ENCODE measurements around the gene LRRC10B. TPM values are rescaled to one million over a fixed set of nuclear protein-coding genes. Genes with fewer than 3 reads are reported as not detected.

LRRC10B gene
- total RNA-seq, 1 experiment from 2014 or later, result 0.39 TPM

DNA sequence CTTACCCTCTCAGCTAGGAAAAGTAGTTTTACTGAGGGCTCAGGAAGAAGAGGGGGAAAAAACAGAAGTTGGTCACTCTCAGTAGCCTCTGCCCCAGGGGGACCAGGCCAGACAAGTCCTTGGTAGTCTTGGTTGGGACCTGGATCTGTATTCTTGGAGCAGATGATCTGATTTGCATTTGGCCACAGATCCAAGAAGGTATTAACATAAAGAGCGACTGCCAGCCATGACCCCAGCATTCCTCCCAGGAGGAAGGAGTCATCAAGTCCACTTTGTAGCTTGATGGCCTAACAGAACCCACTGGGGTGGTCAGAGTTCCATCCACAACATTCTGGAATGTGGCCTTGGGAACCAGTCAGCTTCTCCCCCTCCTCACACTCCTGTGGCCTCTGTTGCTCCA lies 6.0 kb upstream of the LRRC10B start:
- Histone ChIP-seq H4K8ac (replicated peaks; ENCODE audit: insufficient read length, low read depth, low read length) (no peak overlapping the region), H3K9me3 (ENCODE audit: control insufficient read depth, low read depth, low read length) (no peaks in the 10 kb centered on the region), H3K56ac (ENCODE audit: insufficient read length, low read depth, low read length) (no peak overlapping the region), H2AFZ (ENCODE audit: low read length) (no peak overlapping the region), H3K27me3 (ENCODE audit: insufficient read depth, low read length) (peaks cover 4% of the 10 kb centered on the region; the same call in 1 of the 2 replicates), H3K27ac (ENCODE audit: insufficient read length, low read depth, low read length) (no peak overlapping the region), H3K9ac (ENCODE audit: extremely low read depth, insufficient read length, low read length) (no peak overlapping the region), H3K23me2 (ENCODE audit: insufficient read length, low read depth, low read length, poor library complexity, severe bottlenecking) (no peaks in the 10 kb centered on the region), H3K4me1 (ENCODE audit: insufficient read depth, low read length) (0 out of 2 replicates have a peak, but pooled peaks cover 2% of the 10 kb centered on the region), H2BK120ac (ENCODE audit: low read depth, low read length, poor library complexity, severe bottlenecking) (no peak overlapping the region), H4K91ac (ENCODE audit: insufficient read length, low read depth, low read length) (no peak overlapping the region), H3K4me2 (ENCODE audit: insufficient read depth, insufficient read length, low read length) (no peak overlapping the region), H2BK5ac (ENCODE audit: insufficient read length, low read length) (no peak overlapping the region), H2BK20ac (ENCODE audit: low read depth, low read length, poor library complexity, severe bottlenecking) (no peak overlapping the region), H2BK12ac (ENCODE audit: insufficient read length, low read depth, low read length) (no peak overlapping the region), H4K20me1 (ENCODE audit: control insufficient read depth, insufficient read depth, insufficient read length) (no peaks in the 10 kb centered on the region), H3K79me1 (ENCODE audit: insufficient read depth, low read depth, low read length, poor library complexity, severe bottlenecking) (no peaks in the 10 kb centered on the region), H2BK15ac (ENCODE audit: low read depth, low read length) (no peak overlapping the region), H2AK5ac (ENCODE audit: insufficient read length, low read length) (no peak overlapping the region), H3K14ac (ENCODE audit: insufficient read depth, low read length) (no peak overlapping the region), H3T11ph (ENCODE audit: low read length) (no peak overlapping the region), H4K5ac (ENCODE audit: insufficient read length, low read depth, low read length) (no peak overlapping the region), H3K23ac (ENCODE audit: insufficient read length, low read depth, low read length) (no peak overlapping the region), H3K18ac (ENCODE audit: insufficient read length, low read depth, low read length) (no peak overlapping the region), H3K79me2 (ENCODE audit: insufficient read depth, low read length) (no peaks in the 10 kb centered on the region), H3K4ac (ENCODE audit: low read depth, low read length) (no peak overlapping the region)
- H3K4me1 Mint-ChIP-seq, result peaks cover 33 to 54% of the 10 kb centered on the region in 2 experiments
- TF ChIP-seq, protein P1, sequence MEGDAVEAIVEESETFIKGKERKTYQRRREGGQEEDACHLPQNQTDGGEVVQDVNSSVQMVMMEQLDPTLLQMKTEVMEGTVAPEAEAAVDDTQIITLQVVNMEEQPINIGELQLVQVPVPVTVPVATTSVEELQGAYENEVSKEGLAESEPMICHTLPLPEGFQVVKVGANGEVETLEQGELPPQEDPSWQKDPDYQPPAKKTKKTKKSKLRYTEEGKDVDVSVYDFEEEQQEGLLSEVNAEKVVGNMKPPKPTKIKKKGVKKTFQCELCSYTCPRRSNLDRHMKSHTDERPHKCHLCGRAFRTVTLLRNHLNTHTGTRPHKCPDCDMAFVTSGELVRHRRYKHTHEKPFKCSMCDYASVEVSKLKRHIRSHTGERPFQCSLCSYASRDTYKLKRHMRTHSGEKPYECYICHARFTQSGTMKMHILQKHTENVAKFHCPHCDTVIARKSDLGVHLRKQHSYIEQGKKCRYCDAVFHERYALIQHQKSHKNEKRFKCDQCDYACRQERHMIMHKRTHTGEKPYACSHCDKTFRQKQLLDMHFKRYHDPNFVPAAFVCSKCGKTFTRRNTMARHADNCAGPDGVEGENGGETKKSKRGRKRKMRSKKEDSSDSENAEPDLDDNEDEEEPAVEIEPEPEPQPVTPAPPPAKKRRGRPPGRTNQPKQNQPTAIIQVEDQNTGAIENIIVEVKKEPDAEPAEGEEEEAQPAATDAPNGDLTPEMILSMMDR (conservative IDR thresholded peaks at IDR 0.05), result no peak
- no peak overlapping the region for H3K4me3 Mint-ChIP-seq
- H3K27me3 Mint-ChIP-seq (ENCODE audit: low read depth), result peaks cover 79% of the 10 kb centered on the region
- no peak for DNase-seq
- peak overlapping the region in 1 of 3 experiments; percentile 61; a peak in 1 of 7 replicates for H3K27ac Mint-ChIP-seq
- no peaks in the 10 kb centered on the region; a peak in 1 of 7 replicates for H3K36me3 Mint-ChIP-seq (ENCODE audit: insufficient read depth in 1 of 3, low read depth in 3 of 3)
- WGBS (ENCODE audit: extremely low coverage, insufficient read length, low lambda C conversion rate), result no CpG with 5 or more reads among the region's 1 CpG
- H3K9me3 Mint-ChIP-seq, result no peaks in the 10 kb centered on the region; a peak in 1 of 5 replicates
